ENCODE measurements around the gene TPBGL. TPM values are rescaled to one million over a fixed set of nuclear protein-coding genes. Genes with fewer than 3 reads are reported as not detected.

The TPBGL gene
- total RNA-seq, 1 donor from 2014 or later = not detected

DNA sequence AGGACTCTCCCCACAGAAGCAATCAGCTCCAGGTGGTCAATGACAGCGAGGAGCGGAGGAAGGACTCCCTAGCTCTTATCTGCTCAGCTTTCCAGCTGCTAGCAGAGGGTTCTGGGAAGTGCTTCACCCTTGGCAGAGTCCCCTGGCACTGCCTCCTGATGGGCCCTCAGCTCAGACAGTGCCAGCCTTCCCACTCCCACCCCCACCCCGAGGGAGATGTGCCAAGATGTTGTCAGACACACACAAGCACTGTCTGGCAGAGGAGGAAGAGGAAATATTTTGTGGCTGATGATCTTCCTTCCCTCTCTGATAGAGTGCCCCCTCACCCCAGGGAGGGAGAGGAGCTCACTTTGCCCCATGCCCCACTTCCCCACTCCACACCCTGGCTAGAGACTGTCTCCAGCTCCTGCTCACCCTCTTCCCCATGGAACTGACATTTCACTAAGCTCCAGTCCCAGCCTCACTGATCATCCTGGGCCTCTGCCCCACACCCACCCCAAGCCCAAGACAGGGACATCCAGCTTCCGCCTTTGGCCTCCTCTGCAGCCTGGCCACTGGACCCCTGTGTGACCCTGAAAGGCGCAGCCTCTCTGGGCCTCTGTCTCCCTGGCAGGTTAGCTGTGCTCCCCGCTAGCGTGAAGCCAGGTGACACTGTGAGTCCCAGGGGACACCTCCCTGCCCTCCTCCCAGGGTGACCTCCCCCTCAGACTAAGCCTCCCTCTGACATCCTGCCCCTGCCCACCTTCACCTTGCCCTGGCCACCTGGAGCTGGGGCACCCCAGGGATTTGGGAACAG, 45.2 kb upstream of the TPBGL start:
- no peak overlapping the region for H3K27ac Mint-ChIP-seq
- H3K36me3 Mint-ChIP-seq (ENCODE audit: low read depth) = no peaks in the 10 kb centered on the region
- H3K9me3 Mint-ChIP-seq = no peaks in the 10 kb centered on the region
- ChIA-PET CTCF (interaction anchor here (1.5 kb wide), 1 partner anchor 55 kb away, joined by 3 read pairs; no protein-coding TSS in a partner anchor), POLR2A (no interaction called here)
- DNase-seq (no peak), ATAC-seq (ENCODE audit: low read depth) (no peak)
- H3K27me3 Mint-ChIP-seq = peaks cover 6% of the 10 kb centered on the region
- TF ChIP-seq, protein P1, sequence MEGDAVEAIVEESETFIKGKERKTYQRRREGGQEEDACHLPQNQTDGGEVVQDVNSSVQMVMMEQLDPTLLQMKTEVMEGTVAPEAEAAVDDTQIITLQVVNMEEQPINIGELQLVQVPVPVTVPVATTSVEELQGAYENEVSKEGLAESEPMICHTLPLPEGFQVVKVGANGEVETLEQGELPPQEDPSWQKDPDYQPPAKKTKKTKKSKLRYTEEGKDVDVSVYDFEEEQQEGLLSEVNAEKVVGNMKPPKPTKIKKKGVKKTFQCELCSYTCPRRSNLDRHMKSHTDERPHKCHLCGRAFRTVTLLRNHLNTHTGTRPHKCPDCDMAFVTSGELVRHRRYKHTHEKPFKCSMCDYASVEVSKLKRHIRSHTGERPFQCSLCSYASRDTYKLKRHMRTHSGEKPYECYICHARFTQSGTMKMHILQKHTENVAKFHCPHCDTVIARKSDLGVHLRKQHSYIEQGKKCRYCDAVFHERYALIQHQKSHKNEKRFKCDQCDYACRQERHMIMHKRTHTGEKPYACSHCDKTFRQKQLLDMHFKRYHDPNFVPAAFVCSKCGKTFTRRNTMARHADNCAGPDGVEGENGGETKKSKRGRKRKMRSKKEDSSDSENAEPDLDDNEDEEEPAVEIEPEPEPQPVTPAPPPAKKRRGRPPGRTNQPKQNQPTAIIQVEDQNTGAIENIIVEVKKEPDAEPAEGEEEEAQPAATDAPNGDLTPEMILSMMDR (IDR thresholded peaks at IDR 0.05) = no peak
- H3K4me3 Mint-ChIP-seq = no peak overlapping the region
- intact Hi-C loops (cut with micrococcal nuclease) = no loop called here
- H3K4me1 Mint-ChIP-seq = no peaks in the 10 kb centered on the region

DNA sequence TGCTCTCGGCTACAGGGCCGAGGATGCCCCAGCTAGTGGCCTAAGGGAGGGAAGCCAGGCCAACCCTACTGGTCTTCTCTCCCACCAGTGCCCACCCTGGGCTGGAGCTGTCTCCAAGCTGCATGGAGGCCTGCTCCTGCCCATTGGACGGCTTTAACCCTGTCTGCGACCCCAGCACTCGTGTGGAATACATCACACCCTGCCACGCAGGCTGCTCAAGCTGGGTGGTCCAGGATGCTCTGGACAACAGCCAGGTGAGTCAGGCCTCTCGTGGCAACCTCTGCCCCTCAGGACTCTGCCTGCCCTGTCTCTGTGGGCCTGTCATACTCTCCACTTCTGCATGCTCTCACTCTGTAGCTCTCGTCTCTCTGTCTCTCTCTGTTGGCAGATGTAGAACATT, 44.1 kb upstream of the TPBGL start:
- Mint-ChIP-seq H3K27ac (no peak overlapping the region), H3K27me3 (peaks cover 6% of the 10 kb centered on the region), H3K4me3 (no peak overlapping the region), H3K36me3 (ENCODE audit: low read depth) (no peaks in the 10 kb centered on the region), H3K9me3 (no peaks in the 10 kb centered on the region), H3K4me1 (no peaks in the 10 kb centered on the region)
- POLR2A ChIA-PET = no interaction called here
- intact Hi-C loops (cut with micrococcal nuclease) = no loop called here
- DNase-seq (no peak), ATAC-seq (ENCODE audit: low read depth) (no peak)
- CTCF ChIA-PET = interaction anchor here (1.2 kb wide), 1 partner anchor 8 kb away, joined by 5 read pairs; no protein-coding TSS in a partner anchor
- TF ChIP-seq, protein P1 (IDR thresholded peaks at IDR 0.05) = no peak

DNA sequence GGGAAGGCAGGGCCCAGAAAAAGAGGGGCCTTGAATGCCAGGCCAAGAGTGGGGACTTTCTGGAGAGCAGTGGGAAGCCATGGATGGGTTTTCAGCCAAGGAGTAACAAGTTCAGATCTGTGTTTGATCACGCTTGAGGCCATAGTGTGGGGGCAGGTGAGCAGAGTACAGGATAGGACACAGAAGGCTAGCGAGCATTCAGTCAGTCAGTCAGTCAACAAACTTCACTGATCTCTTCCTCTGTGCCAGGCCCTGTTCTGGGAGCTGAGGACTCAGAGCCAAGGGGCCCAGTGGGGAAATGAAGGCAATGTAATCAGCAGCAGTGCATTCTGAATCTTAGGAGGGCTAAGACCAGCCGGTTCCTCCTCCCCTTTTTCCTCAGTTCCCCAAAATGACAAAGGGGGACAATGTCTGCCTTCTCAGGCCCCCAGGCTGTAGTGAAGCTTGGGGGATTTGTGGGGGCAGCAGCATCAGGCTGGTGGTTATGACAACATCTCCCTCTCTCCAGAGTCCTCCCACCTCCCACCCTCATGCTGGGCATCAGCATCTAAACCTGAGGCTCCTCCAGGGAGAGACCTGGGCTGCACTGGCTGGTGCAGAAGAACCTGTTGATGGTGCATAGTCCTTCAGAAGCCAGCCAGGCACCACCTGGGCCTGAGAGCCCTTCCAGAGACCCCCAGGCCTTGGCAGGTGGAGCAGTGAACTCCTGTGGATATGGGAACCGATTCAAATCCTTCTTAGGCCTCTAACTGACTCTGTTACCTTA, 42.9 kb upstream of the TPBGL start:
- CTCF ChIA-PET = no interaction called here
- Mint-ChIP-seq H3K27ac (no peak overlapping the region), H3K27me3 (peaks cover 6% of the 10 kb centered on the region), H3K9me3 (no peaks in the 10 kb centered on the region), H3K4me1 (no peaks in the 10 kb centered on the region), H3K4me3 (no peak overlapping the region), H3K36me3 (ENCODE audit: low read depth) (no peaks in the 10 kb centered on the region)
- TF ChIP-seq, protein P1 (IDR thresholded peaks at IDR 0.05) = no peak
- POLR2A ChIA-PET = no interaction called here
- intact Hi-C loops (cut with micrococcal nuclease) = no loop called here
- DNase-seq (no peak), ATAC-seq (ENCODE audit: low read depth) (no peak)

DNA sequence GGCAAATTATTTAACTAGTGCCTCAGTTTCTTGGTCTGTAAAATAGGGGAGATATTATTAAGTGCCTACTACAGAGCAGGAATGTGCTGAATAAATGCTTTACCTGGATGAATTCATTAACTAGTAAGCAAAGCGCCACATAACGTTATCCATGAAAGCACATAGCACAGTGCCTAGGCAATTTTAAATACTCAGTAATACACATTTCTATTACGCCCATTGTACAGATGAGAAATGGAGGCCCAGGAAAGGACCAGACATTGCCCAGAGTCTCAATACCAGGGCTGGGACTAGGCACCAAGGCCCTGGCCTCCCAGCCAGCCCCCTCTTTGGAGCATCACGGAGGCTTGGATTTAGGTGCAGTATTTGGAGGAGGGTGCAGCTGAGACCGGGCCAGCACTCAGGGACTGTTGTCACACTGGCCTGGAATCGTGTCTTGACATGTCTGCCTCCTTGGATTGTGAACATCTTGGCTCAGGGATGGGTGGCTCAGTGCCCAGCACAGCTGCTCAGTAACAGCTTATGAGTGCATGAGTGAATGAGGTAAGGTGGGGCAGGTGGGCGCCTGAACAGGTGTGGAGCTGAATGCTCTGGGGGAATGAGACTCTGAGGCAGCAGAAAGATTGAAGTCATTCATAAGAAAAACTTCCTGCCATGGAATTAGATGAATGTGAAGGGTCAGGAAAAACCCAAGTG, 42.1 kb upstream of the TPBGL start:
- DNase-seq = no peak
- CTCF ChIA-PET = no interaction called here
- H3K9me3 Mint-ChIP-seq = no peaks in the 10 kb centered on the region
- intact Hi-C loops (cut with micrococcal nuclease) = no loop called here
- POLR2A ChIA-PET = no interaction called here
- no peaks in the 10 kb centered on the region for H3K36me3 Mint-ChIP-seq (ENCODE audit: low read depth)
- no peak for ATAC-seq (ENCODE audit: low read depth)
- H3K27ac Mint-ChIP-seq = no peak overlapping the region
- H3K4me1 Mint-ChIP-seq = no peaks in the 10 kb centered on the region
- H3K27me3 Mint-ChIP-seq = peaks cover 5% of the 10 kb centered on the region
- TF ChIP-seq, protein P1 (IDR thresholded peaks at IDR 0.05) = no peak
- H3K4me3 Mint-ChIP-seq = no peak overlapping the region

All from activated B cell treated with CpG ODN at 0.5 μM for 24 hours (primary cell).